ENCODE measurements around the gene RBM42.
A peak's percentile ranks its signal among the peaks of the same experiment; 100 is the strongest.

RBM42 gene

GRCh38 chr19:35607661-35608060 lies 21.2 kb upstream of the RBM42 start:
- H2AFZ ChIP-seq (ENCODE audit: low read depth, low read length), result no peak overlapping the region
- no peak overlapping the region for H3K27ac ChIP-seq (ENCODE audit: low read length, poor library complexity, severe bottlenecking)
- no peaks in the 10 kb centered on the region for H3K79me1 ChIP-seq (replicated peaks; ENCODE audit: low read length, poor library complexity, severe bottlenecking)
- peaks cover 16% of the 10 kb centered on the region for H3K9me3 ChIP-seq (ENCODE audit: control insufficient read depth, low read length)
- H4K91ac ChIP-seq (ENCODE audit: low read length), result no peak overlapping the region
- peaks cover 5% of the 10 kb centered on the region in 2 experiments for H3K27me3 ChIP-seq (ENCODE audit: control insufficient read depth in 1 of 2, insufficient read depth in 1 of 2, low read length in 2 of 2)
- H3K4me2 ChIP-seq (ENCODE audit: low read length, poor library complexity, severe bottlenecking), result no peak overlapping the region
- DNase-seq, result no peak
- H2BK15ac ChIP-seq (ENCODE audit: low read depth, poor library complexity, severe bottlenecking), result no peak overlapping the region
- no peak overlapping the region for H3K18ac ChIP-seq (ENCODE audit: low read depth in 1 of 2, low read length in 2 of 2)
- no peak overlapping the region for H3K4me3 ChIP-seq (ENCODE audit: insufficient read depth in 1 of 2, low read depth in 1 of 2, low read length in 2 of 2)
- H3K9ac ChIP-seq (ENCODE audit: low read length), result no peak overlapping the region
- H4K8ac ChIP-seq (ENCODE audit: low read length), result no peak overlapping the region
- H3K4me1 ChIP-seq (ENCODE audit: control insufficient read depth, insufficient read depth, low read depth, low read length), result peaks cover 6% of the 10 kb centered on the region
- H2BK5ac ChIP-seq (ENCODE audit: low read depth, low read length, poor library complexity, severe bottlenecking), result no peak overlapping the region
- no peak overlapping the region for H3K4ac ChIP-seq (ENCODE audit: low read depth in 1 of 2, low read length in 2 of 2)
- H3K36me3 ChIP-seq (ENCODE audit: control insufficient read depth in 1 of 2, insufficient read depth in 2 of 2, low read depth in 1 of 2, low read length in 2 of 2), result no peaks in the 10 kb centered on the region
- WGBS, result 63% methylated on average over 1 of the region's 3 CpGs
- no peak overlapping the region for H3K23ac ChIP-seq (ENCODE audit: low read length in 2 of 2)
- no peak overlapping the region for H2AK5ac ChIP-seq (ENCODE audit: low read length, severe bottlenecking)
- H2BK120ac ChIP-seq (ENCODE audit: low read depth, low read length), result no peak overlapping the region
- H3K14ac ChIP-seq (ENCODE audit: low read length in 2 of 2), result no peak overlapping the region
- H2BK12ac ChIP-seq (ENCODE audit: low read length in 2 of 2), result no peak overlapping the region

DNA sequence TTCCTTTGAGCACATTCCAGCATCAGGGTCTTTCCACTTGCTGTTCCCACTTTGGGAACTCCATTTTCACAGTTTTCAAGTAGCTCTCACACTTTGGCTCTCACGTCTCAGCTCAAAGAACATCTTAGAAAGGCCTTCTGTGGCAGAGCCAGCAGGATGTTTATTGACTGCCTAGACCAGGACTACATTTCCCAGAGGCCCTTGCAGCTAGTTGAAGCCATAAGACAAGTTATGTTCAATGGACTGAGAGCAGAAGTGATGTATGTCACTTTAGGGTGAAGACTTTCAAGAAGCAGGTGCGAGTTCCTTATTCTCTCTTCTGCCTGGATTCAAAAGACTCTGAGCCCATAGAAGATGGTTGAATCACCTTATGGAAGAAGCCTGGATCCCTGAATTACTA lies 20.6 kb upstream of the RBM42 start:
- H3K4me3 ChIP-seq (ENCODE audit: insufficient read depth in 1 of 2, low read depth in 1 of 2, low read length in 2 of 2), result no peak overlapping the region
- H3K4me2 ChIP-seq (ENCODE audit: low read length, poor library complexity, severe bottlenecking), result no peak overlapping the region
- H2BK120ac ChIP-seq (ENCODE audit: low read depth, low read length), result no peak overlapping the region
- H3K36me3 ChIP-seq (ENCODE audit: control insufficient read depth in 1 of 2, insufficient read depth in 2 of 2, low read depth in 1 of 2, low read length in 2 of 2), result no peaks in the 10 kb centered on the region
- no peak for DNase-seq
- no peak overlapping the region for H2BK15ac ChIP-seq (ENCODE audit: low read depth, poor library complexity, severe bottlenecking)
- no peak overlapping the region for H2BK12ac ChIP-seq (ENCODE audit: low read length in 2 of 2)
- H3K9ac ChIP-seq (ENCODE audit: low read length), result no peak overlapping the region
- whole genome bisulfite sequencing, result 74% methylated on average over 2 of the region's 2 CpGs
- H2BK5ac ChIP-seq (ENCODE audit: low read depth, low read length, poor library complexity, severe bottlenecking), result no peak overlapping the region
- H3K9me3 ChIP-seq (ENCODE audit: control insufficient read depth, low read length), result peaks cover 16% of the 10 kb centered on the region
- H4K91ac ChIP-seq (ENCODE audit: low read length), result no peak overlapping the region
- H3K79me1 ChIP-seq (replicated peaks; ENCODE audit: low read length, poor library complexity, severe bottlenecking), result peaks cover 6% of the 10 kb centered on the region
- H4K8ac ChIP-seq (ENCODE audit: low read length), result no peak overlapping the region
- no peak overlapping the region for H3K27ac ChIP-seq (ENCODE audit: low read length, poor library complexity, severe bottlenecking)
- H2AK5ac ChIP-seq (ENCODE audit: low read length, severe bottlenecking), result no peak overlapping the region
- no peak overlapping the region for H3K18ac ChIP-seq (ENCODE audit: low read depth in 1 of 2, low read length in 2 of 2)
- no peak overlapping the region for H3K23ac ChIP-seq (ENCODE audit: low read length in 2 of 2)
- H3K27me3 ChIP-seq (ENCODE audit: control insufficient read depth in 1 of 2, insufficient read depth in 1 of 2, low read length in 2 of 2), result peaks cover 3 to 5% of the 10 kb centered on the region in 2 experiments
- no peak overlapping the region for H3K4ac ChIP-seq (ENCODE audit: low read depth in 1 of 2, low read length in 2 of 2)
- no peak overlapping the region for H2AFZ ChIP-seq (ENCODE audit: low read depth, low read length)
- H3K14ac ChIP-seq (ENCODE audit: low read length in 2 of 2), result no peak overlapping the region
- peaks cover 11% of the 10 kb centered on the region for H3K4me1 ChIP-seq (ENCODE audit: control insufficient read depth, insufficient read depth, low read depth, low read length)

DNA sequence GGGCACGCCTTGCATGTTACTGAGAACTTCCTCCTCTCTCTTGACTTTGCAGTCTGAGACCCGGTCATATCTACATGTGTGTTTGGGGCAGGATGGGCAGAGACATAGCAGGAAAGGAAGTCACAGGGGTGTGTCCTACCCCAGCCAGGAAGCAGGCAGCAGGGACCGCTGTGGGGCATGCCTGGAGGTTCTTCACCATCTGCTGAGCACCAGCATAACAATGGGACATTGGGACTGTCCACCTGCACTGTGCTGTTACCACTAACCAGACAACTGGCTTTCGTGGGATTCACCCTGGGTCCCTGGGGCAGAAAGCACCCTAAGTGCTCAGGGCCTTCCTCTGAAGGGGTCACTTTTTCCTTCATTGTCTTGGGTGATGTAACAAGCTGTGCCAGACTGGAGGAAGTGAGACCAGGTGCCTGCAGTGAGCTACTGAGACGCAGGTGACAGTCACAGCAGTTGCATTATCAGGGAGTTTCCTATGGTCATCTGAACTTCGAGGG lies 18.9 kb upstream of the RBM42 start:
- 77% methylated on average over 6 of the region's 6 CpGs for whole genome bisulfite sequencing

DNA sequence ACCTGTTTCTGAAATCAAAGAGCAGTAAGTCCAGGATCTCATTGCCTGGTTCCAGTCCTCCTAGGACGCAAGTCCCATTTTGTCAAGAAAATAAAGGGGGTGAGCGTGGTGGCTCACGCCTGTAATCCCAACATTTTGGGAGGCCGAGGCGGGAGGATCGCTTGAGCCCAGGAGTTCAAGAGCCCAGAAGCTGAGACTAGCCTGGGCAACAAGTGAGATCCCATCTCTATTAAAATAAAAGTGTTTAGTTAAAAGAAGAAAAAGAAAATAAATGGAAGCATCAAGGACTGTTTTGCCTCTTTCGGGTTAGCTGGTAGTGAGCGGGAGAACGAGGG lies 16.6 kb upstream of the RBM42 start:
- Histone ChIP-seq H2AK5ac (ENCODE audit: low read length, severe bottlenecking) (no peak overlapping the region), H3K36me3 (ENCODE audit: control insufficient read depth in 1 of 2, insufficient read depth in 2 of 2, low read depth in 1 of 2, low read length in 2 of 2) (peaks cover 7 to 14% of the 10 kb centered on the region in 2 experiments), H4K91ac (ENCODE audit: low read length) (no peak overlapping the region), H3K4me1 (ENCODE audit: control insufficient read depth, insufficient read depth, low read depth, low read length) (peaks cover 11% of the 10 kb centered on the region), H3K4me2 (ENCODE audit: low read length, poor library complexity, severe bottlenecking) (peak overlapping the region; percentile 74), H3K4me3 (ENCODE audit: insufficient read depth in 1 of 2, low read depth in 1 of 2, low read length in 2 of 2) (peak overlapping the region in 1 of 2 experiments; percentile 98), H3K18ac (ENCODE audit: low read depth in 1 of 2, low read length in 2 of 2) (peak overlapping the region in 1 of 2 experiments; percentile 50), H3K27me3 (ENCODE audit: control insufficient read depth in 1 of 2, insufficient read depth in 1 of 2, low read length in 2 of 2) (peaks cover 3 to 5% of the 10 kb centered on the region in 2 experiments), H2AFZ (ENCODE audit: low read depth, low read length) (peak overlapping the region; percentile 60), H2BK15ac (ENCODE audit: low read depth, poor library complexity, severe bottlenecking) (no peak overlapping the region), H3K9ac (ENCODE audit: low read length) (peak overlapping the region; percentile 95), H2BK12ac (ENCODE audit: low read length in 2 of 2) (no peak overlapping the region), H4K8ac (ENCODE audit: low read length) (no peak overlapping the region), H3K4ac (ENCODE audit: low read depth in 1 of 2, low read length in 2 of 2) (no peak overlapping the region), H2BK120ac (ENCODE audit: low read depth, low read length) (no peak overlapping the region), H2BK5ac (ENCODE audit: low read depth, low read length, poor library complexity, severe bottlenecking) (no peak overlapping the region), H3K9me3 (ENCODE audit: control insufficient read depth, low read length) (peaks cover 12% of the 10 kb centered on the region), H3K79me1 (replicated peaks; ENCODE audit: low read length, poor library complexity, severe bottlenecking) (peaks cover 6% of the 10 kb centered on the region), H3K27ac (ENCODE audit: low read length, poor library complexity, severe bottlenecking) (no peak overlapping the region), H3K23ac (ENCODE audit: low read length in 2 of 2) (peak overlapping the region in 1 of 2 experiments; percentile 64), H3K14ac (ENCODE audit: low read length in 2 of 2) (no peak overlapping the region)
- no peak for DNase-seq
- WGBS, result 45% methylated on average over 9 of the region's 9 CpGs

More for the DNA sequence above, 18.9 kb upstream of the RBM42 start:
- H3K4me2 ChIP-seq (ENCODE audit: low read length, poor library complexity, severe bottlenecking), result no peak overlapping the region
- peaks cover 11% of the 10 kb centered on the region for H3K4me1 ChIP-seq (ENCODE audit: control insufficient read depth, insufficient read depth, low read depth, low read length)
- H2AK5ac ChIP-seq (ENCODE audit: low read length, severe bottlenecking), result no peak overlapping the region
- no peak overlapping the region for H3K9ac ChIP-seq (ENCODE audit: low read length)
- H2BK15ac ChIP-seq (ENCODE audit: low read depth, poor library complexity, severe bottlenecking), result no peak overlapping the region
- no peak overlapping the region for H2AFZ ChIP-seq (ENCODE audit: low read depth, low read length)
- no peak overlapping the region for H3K14ac ChIP-seq (ENCODE audit: low read length in 2 of 2)
- H4K8ac ChIP-seq (ENCODE audit: low read length), result no peak overlapping the region
- H3K36me3 ChIP-seq (ENCODE audit: control insufficient read depth in 1 of 2, insufficient read depth in 2 of 2, low read depth in 1 of 2, low read length in 2 of 2), result peaks cover 0 to 2% of the 10 kb centered on the region in 2 experiments
- H3K27me3 ChIP-seq (ENCODE audit: control insufficient read depth in 1 of 2, insufficient read depth in 1 of 2, low read length in 2 of 2), result peaks cover 3 to 5% of the 10 kb centered on the region in 2 experiments
- H3K27ac ChIP-seq (ENCODE audit: low read length, poor library complexity, severe bottlenecking), result no peak overlapping the region
- no peak overlapping the region for H3K18ac ChIP-seq (ENCODE audit: low read depth in 1 of 2, low read length in 2 of 2)
- H3K9me3 ChIP-seq (ENCODE audit: control insufficient read depth, low read length), result peaks cover 16% of the 10 kb centered on the region
- H4K91ac ChIP-seq (ENCODE audit: low read length), result no peak overlapping the region
- no peak overlapping the region for H3K4ac ChIP-seq (ENCODE audit: low read depth in 1 of 2, low read length in 2 of 2)
- DNase-seq, result no peak
- no peak overlapping the region for H2BK12ac ChIP-seq (ENCODE audit: low read length in 2 of 2)
- no peak overlapping the region for H2BK5ac ChIP-seq (ENCODE audit: low read depth, low read length, poor library complexity, severe bottlenecking)
- H2BK120ac ChIP-seq (ENCODE audit: low read depth, low read length), result no peak overlapping the region
- no peak overlapping the region for H3K4me3 ChIP-seq (ENCODE audit: insufficient read depth in 1 of 2, low read depth in 1 of 2, low read length in 2 of 2)
- no peak overlapping the region for H3K23ac ChIP-seq (ENCODE audit: low read length in 2 of 2)
- peaks cover 6% of the 10 kb centered on the region for H3K79me1 ChIP-seq (replicated peaks; ENCODE audit: low read length, poor library complexity, severe bottlenecking)
